HepG2 (cell line): ENCODE measurements around the gene DUS1L. TPM values are rescaled to one million over a fixed set of nuclear protein-coding genes. Genes with fewer than 3 reads are reported as not detected.
A peak's percentile ranks its signal among the peaks of the same experiment; 100 is the strongest.

Experiments used
- AFF4 ChIP-seq: sonication (generic); formaldehyde crosslinking; IDR thresholded peaks from 2 replicates; pipeline ENCODE4 v1.4.0; 2020; ENCODE audit warnings: missing genetic modification reagents
- AGO1 ChIP-seq: fragments of 200-400 bp; formaldehyde crosslinking; IDR thresholded peaks from 2 replicates; pipeline ENCODE4 v1.6.1; 2017; ENCODE audit warnings: mild to moderate bottlenecking, low read depth, low read length, moderate library complexity; ENCODE audit not compliant: poor library complexity, severe bottlenecking
- ASH2L ChIP-seq: fragments of 300-600, 200-600 bp; sonication (generic); IDR thresholded peaks from 2 replicates; pipeline ENCODE4 v1.7.0; 2017; ENCODE audit warnings: low read depth, mild to moderate bottlenecking, moderate library complexity, mixed read lengths, low read length; ENCODE audit not compliant: insufficient read length
- HHEX ChIP-seq: IDR thresholded peaks from 2 replicates; pipeline ENCODE4 v1.6.1; 2016; ENCODE audit warnings: control low read depth
- MYC ChIP-seq: sonication (generic); formaldehyde crosslinking; IDR thresholded peaks from 2 replicates; pipeline ENCODE4 v1.9.0; 2021; ENCODE audit warnings: missing genetic modification reagents, borderline replicate concordance
- PRPF4 ChIP-seq: fragments of 200-400 bp; formaldehyde crosslinking; IDR thresholded peaks from 2 replicates; pipeline ENCODE4 v1.6.1; 2016; ENCODE audit warnings: low read length, low read depth; ENCODE audit not compliant: poor library complexity, severe bottlenecking
- SALL1 ChIP-seq: sonication (generic); formaldehyde crosslinking; IDR thresholded peaks from 2 replicates; pipeline ENCODE4 v1.8.0; 2022; ENCODE audit warnings: mild to moderate bottlenecking, missing genetic modification reagents
- TP53 ChIP-seq: sonication (generic); formaldehyde crosslinking; conservative IDR thresholded peaks from 2 replicates; pipeline ENCODE4 v1.4.0; 2020; ENCODE audit warnings: missing genetic modification reagents
- ZBTB42 ChIP-seq: sonication (generic); formaldehyde crosslinking; IDR thresholded peaks from 2 replicates; pipeline ENCODE4 v1.5.0; 2020; ENCODE audit warnings: mild to moderate bottlenecking, missing genetic modification reagents
- ZNF142 ChIP-seq: sonication (generic); formaldehyde crosslinking; IDR thresholded peaks from 2 replicates; pipeline ENCODE4 v1.4.0; 2020; ENCODE audit warnings: missing genetic modification reagents
- ZNF143 ChIP-seq: sonication (generic); formaldehyde crosslinking; IDR thresholded peaks from 2 replicates; pipeline ENCODE4 v1.4.0; 2020; ENCODE audit warnings: missing genetic modification reagents
- ZNF253 ChIP-seq: sonication (generic); formaldehyde crosslinking; IDR thresholded peaks from 2 replicates; pipeline ENCODE4 v1.8.0; 2022; ENCODE audit warnings: mild to moderate bottlenecking, missing genetic modification reagents, borderline replicate concordance
- ZNF740 ChIP-seq: sonication (generic); formaldehyde crosslinking; IDR thresholded peaks from 2 replicates; pipeline ENCODE4 v1.4.0; 2020; ENCODE audit warnings: missing genetic modification reagents
- ZSCAN30 ChIP-seq: sonication (generic); formaldehyde crosslinking; IDR thresholded peaks from 2 replicates; pipeline ENCODE4 v1.5.0; 2020; ENCODE audit warnings: mild to moderate bottlenecking, missing genetic modification reagents
- polyA plus RNA-seq, 8 experiments: library from polyadenylated mRNA; depleted of rRNA in 3 of 8; stranded (reverse) in 7 of 8; unstranded in 1 of 8; fragments of >200 nt; fragmentation: Illumina TruSeq in 4 of 8; extraction: Trizol in 4 of 8; gene quantifications; 2 replicates each; pipeline versions ENCODE4 v1.2.1 to v1.2.3, GENCODE V29; 2011 to 2016; ENCODE audit warnings: low read depth in 4 of 8, missing spikeins in 1 of 8, mixed read lengths in 1 of 8; ENCODE audit not compliant: insufficient read depth in 1 of 8
- total RNA-seq, 5 experiments: library from RNA; depleted of rRNA; stranded (reverse); fragments of >200 nt; fragmentation: Illumina TruSeq; extraction: Trizol; gene quantifications; 2 replicates each; pipeline ENCODE4 v1.2.3, GENCODE V29; 2016; ENCODE audit warnings: low read depth in 1 of 5
- TF ChIP-seq, protein P1 (sequence below), 2 experiments: sonication (generic) in 1 of 2; formaldehyde crosslinking in 1 of 2; IDR thresholded peaks; 2 replicates each; pipeline versions ENCODE4 v1.5.1 to v1.6.1; 2011 to 2020; ENCODE audit warnings: borderline replicate concordance in 1 of 2, low read depth in 1 of 2, low read length in 1 of 2, mild to moderate bottlenecking in 1 of 2, missing genetic modification reagents in 1 of 2, moderate library complexity in 1 of 2

DUS1L gene
- total and polyA plus RNA-seq, 2 of the 13 experiments (the other 11 are each of a cell fraction or from before 2014, with no cell fraction given): 81.0 to 109 TPM

- TF ChIP-seq TP53 (peak; percentile 75), PRPF4 (peak; percentile 15), HHEX (CRISPR knock-in tag) (no peak), ZBTB42 (CRISPR knock-in tag) (peak; percentile 82), ASH2L (peak; percentile 54), ZNF253 (CRISPR knock-in tag) (peak; percentile 96), ZSCAN30 (CRISPR knock-in tag) (no peak), SALL1 (peak; percentile 87), AFF4 (CRISPR knock-in tag) (no peak; the same call in 1 of the 2 replicates), ZNF142 (CRISPR knock-in tag) (peak; percentile 68), AGO1 (peak; percentile 81), MYC (peak; percentile 96), ZNF740 (peak; percentile 66; the same call in 1 of the 2 replicates), ZNF143 (peak; percentile 63)
- TF ChIP-seq, protein P1, sequence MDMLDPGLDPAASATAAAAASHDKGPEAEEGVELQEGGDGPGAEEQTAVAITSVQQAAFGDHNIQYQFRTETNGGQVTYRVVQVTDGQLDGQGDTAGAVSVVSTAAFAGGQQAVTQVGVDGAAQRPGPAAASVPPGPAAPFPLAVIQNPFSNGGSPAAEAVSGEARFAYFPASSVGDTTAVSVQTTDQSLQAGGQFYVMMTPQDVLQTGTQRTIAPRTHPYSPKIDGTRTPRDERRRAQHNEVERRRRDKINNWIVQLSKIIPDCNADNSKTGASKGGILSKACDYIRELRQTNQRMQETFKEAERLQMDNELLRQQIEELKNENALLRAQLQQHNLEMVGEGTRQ (IDR thresholded peaks at IDR 0.05; ENCODE audit: low read depth, low read length): no peak
- TF ChIP-seq, protein P1 (CRISPR knock-in tag; IDR thresholded peaks at IDR 0.05; ENCODE audit: borderline replicate concordance): no peak
Observed at GRCh38 chr17:82105882-82106687, 40.5 kb upstream of the DUS1L start (continued).
